Measurements from ENCODE around the gene METTL27. TPM values are rescaled to one million over a fixed set of nuclear protein-coding genes. Genes with fewer than 3 reads are reported as not detected.

Gene METTL27
- total and polyA plus RNA-seq, 2 of the 8 experiments (the other 6 are each of a cell fraction or from before 2014, with no cell fraction given), result 6.2 to 12.0 TPM

- no peak for DNase-seq (ENCODE audit: low read depth in 1 of 2, low spot score in 2 of 2)
- H2AK5ac ChIP-seq (ENCODE audit: low read depth, low read length), result no peak overlapping the region
- POLR2A ChIA-PET (ENCODE audit: partially characterized antibody), result interaction anchor here (0.7 kb wide), 1 partner anchor 74 kb away, joined by 3 read pairs; no protein-coding TSS in a partner anchor
- H2BK12ac ChIP-seq (ENCODE audit: low read depth, low read length), result no peak overlapping the region
- H2BK15ac ChIP-seq (ENCODE audit: low read length), result no peak overlapping the region
- no peak overlapping the region for H3K4me3 ChIP-seq (ENCODE audit: extremely low read depth in 1 of 4, insufficient read depth in 2 of 4, low read depth in 3 of 4, low read length in 4 of 4)
- no peak overlapping the region for H3K14ac ChIP-seq (ENCODE audit: insufficient read length)
- no peak overlapping the region for H3K56ac ChIP-seq (replicated peaks; ENCODE audit: insufficient read length, low read depth, low read length)
- TF ChIP-seq JUND (IDR thresholded peaks at IDR 0.05; ENCODE audit: low read length) (no peak), YY1 (IDR thresholded peaks at IDR 0.05; ENCODE audit: low read depth, low read length) (no peak), RBBP5 (IDR thresholded peaks at IDR 0.05; ENCODE audit: borderline replicate concordance, low read depth, low read length) (no peak), CEBPB (IDR thresholded peaks at IDR 0.05; ENCODE audit: low read depth, low read length) (no peak), E2F6 (IDR thresholded peaks at IDR 0.05) (no peak), SIX5 (IDR thresholded peaks at IDR 0.05; ENCODE audit: low read depth, low read length) (no peak), CBX5 (IDR thresholded peaks at IDR 0.05; ENCODE audit: low read depth, low read length) (no peak), SP1 (IDR thresholded peaks at IDR 0.05; ENCODE audit: low read depth, low read length) (no peak), SP2 (IDR thresholded peaks at IDR 0.05; ENCODE audit: low read length) (no peak), SIRT6 (IDR thresholded peaks at IDR 0.05; ENCODE audit: low read length) (no peak), BACH1 (IDR thresholded peaks at IDR 0.05; ENCODE audit: low read length) (no peak)
- no peak overlapping the region for H3K4me2 ChIP-seq (ENCODE audit: insufficient read depth in 1 of 2, low read depth in 2 of 2, low read length in 2 of 2)
- no peak for FAIRE-seq
- no peak overlapping the region for H2AFZ ChIP-seq (ENCODE audit: low read length)
- H2BK20ac ChIP-seq (ENCODE audit: low read length), result no peak overlapping the region
- no peaks in the 10 kb centered on the region for H3K23me2 ChIP-seq (ENCODE audit: low read depth, low read length)
- no peaks in the 10 kb centered on the region for H4K20me1 ChIP-seq (replicated peaks in 1 of 2; ENCODE audit: control insufficient read depth in 1 of 2, insufficient read depth in 2 of 2, low read length in 2 of 2)
- CTCF ChIA-PET (ENCODE audit: partially characterized antibody), result interaction anchor here (0.9 to 6.5 kb wide), 2 partner anchors 12 to 150 kb away, joined by 3 to 34 read pairs; partner anchors contain the start of gene ELN
- no peak overlapping the region for H2BK5ac ChIP-seq (ENCODE audit: low read depth, low read length)
- H4K5ac ChIP-seq (ENCODE audit: insufficient read length, low read depth, low read length), result no peak overlapping the region
- no peaks in the 10 kb centered on the region for H3K79me2 ChIP-seq (ENCODE audit: control insufficient read depth in 1 of 2, insufficient read depth in 2 of 2, low read length in 2 of 2)
- no peak overlapping the region for H2BK120ac ChIP-seq (replicated peaks; ENCODE audit: low read depth, low read length)
- WGBS, 2 experiments (ENCODE audit: extremely low coverage in 1 of 2, insufficient coverage in 1 of 2, insufficient read length in 1 of 2, insufficient replicate concordance in 2 of 2, low coverage in 1 of 2, low lambda C conversion rate in 2 of 2, missing lambda C conversion rate in 1 of 2), result 93% methylated on average over 12 of the region's 12 CpGs; no CpG with 5 or more reads in 1 of the 2 experiments
- H3K23ac ChIP-seq (ENCODE audit: insufficient read length), result no peak overlapping the region
- no peak overlapping the region for H3K9ac ChIP-seq (replicated peaks in 1 of 4; ENCODE audit: extremely low read depth in 1 of 4, low read depth in 3 of 4, low read length in 3 of 4)
- H4K91ac ChIP-seq (replicated peaks; ENCODE audit: insufficient read length, low read length), result no peak overlapping the region
- no peak overlapping the region for H3K27ac ChIP-seq (ENCODE audit: low read depth, low read length)
- no peaks in the 10 kb centered on the region for H3K27me3 ChIP-seq (replicated peaks in 1 of 4; ENCODE audit: control insufficient read depth in 3 of 4, extremely low read depth in 1 of 4, insufficient read depth in 3 of 4, low read length in 3 of 4)
- H3K4me1 ChIP-seq (replicated peaks in 1 of 4; ENCODE audit: control insufficient read depth in 3 of 4, insufficient read depth in 4 of 4, low read length in 3 of 4), result no peaks in the 10 kb centered on the region; a peak in 1 of 7 replicates
- H3K36me3 ChIP-seq (ENCODE audit: control insufficient read depth in 2 of 4, insufficient read depth in 4 of 4, low read length in 3 of 4), result no peaks in the 10 kb centered on the region
- no peak overlapping the region for H4K8ac ChIP-seq (ENCODE audit: extremely low read depth, insufficient read depth, low read length)
- no peaks in the 10 kb centered on the region for H3K9me3 ChIP-seq (ENCODE audit: insufficient read depth in 2 of 2, low read depth in 1 of 2, low read length in 1 of 2)
- no peaks in the 10 kb centered on the region for H3K79me1 ChIP-seq (ENCODE audit: low read depth, low read length)
- H3K4ac ChIP-seq (replicated peaks; ENCODE audit: insufficient read length, low read depth, low read length), result no peak overlapping the region
- no peak overlapping the region for H3K18ac ChIP-seq (ENCODE audit: extremely low read depth, low read length)
Observed at GRCh38 chr7:73876973-73877372, 34.7 kb upstream of the METTL27 start.

All from H1 (cell line).